MCF 10A (cell line): ENCODE data around the gene CAMTA1. TPM values are rescaled to one million over a fixed set of nuclear protein-coding genes. Genes with fewer than 3 reads are reported as not detected.

Experiments
- BruUV-seq: library from RNA; stranded (reverse); fragments of 400-500 nt; replicated peaks from 2 replicates; lab custom pipeline; 2021; lab: Mats Ljungman, UMichigan
- CTCF ChIA-PET: fragments of 300-600 bp; sonication (Branson Sonifier 250); formaldehyde crosslinking; extraction: SDS; loops from one replicate; lab custom pipeline; 2021; ENCODE audit warnings: antibody characterized with exemption, inconsistent platforms; lab: Yijun Ruan, JAX
- POLR2A ChIA-PET: fragments of 300-600, 350-650 bp; sonication (Branson Sonifier 250); formaldehyde crosslinking; extraction: SDS; loops from one replicate; lab custom pipeline; 2020; ENCODE audit warnings: antibody characterized with exemption, inconsistent platforms; lab: Yijun Ruan, JAX
- DNase-seq: peaks from one replicate; pipeline ENCODE4 v3.0.0-alpha.2; 2018; ENCODE audit not compliant: unreplicated experiment
- H3K27ac Mint-ChIP-seq: one replicate; pipeline ENCODE4 v1.8.0; 2022; ENCODE audit warnings: mild to moderate bottlenecking, low read depth, mixed read lengths; ENCODE audit not compliant: unreplicated experiment
- H3K27me3 Mint-ChIP-seq: one replicate; pipeline ENCODE4 v1.8.0; 2022; ENCODE audit warnings: mixed read lengths; ENCODE audit not compliant: insufficient read depth, unreplicated experiment
- H3K36me3 Mint-ChIP-seq: one replicate; pipeline ENCODE4 v1.8.0; 2022; ENCODE audit warnings: mild to moderate bottlenecking, moderate library complexity, mixed read lengths; ENCODE audit not compliant: insufficient read depth, unreplicated experiment
- H3K4me1 Mint-ChIP-seq: one replicate; pipeline ENCODE4 v1.8.0; 2022; ENCODE audit warnings: mixed read lengths; ENCODE audit not compliant: insufficient read depth, unreplicated experiment
- H3K4me3 Mint-ChIP-seq: one replicate; pipeline ENCODE4 v1.8.0; 2022; ENCODE audit warnings: mild to moderate bottlenecking, moderate library complexity, mixed read lengths; ENCODE audit not compliant: unreplicated experiment
- H3K9me3 Mint-ChIP-seq: one replicate; pipeline ENCODE4 v1.8.0; 2022; ENCODE audit warnings: mixed read lengths; ENCODE audit not compliant: unreplicated experiment
- intact Hi-C: fragments of 100-400 bp; cut with micrococcal nuclease; formaldehyde crosslinking; loops from 2 replicates; pipeline ENCODE4 v1.14.1; 2022
- total RNA-seq: library from RNA; stranded (reverse); gene quantifications from 2 replicates; pipeline ENCODE4 v1.2.3, GENCODE V29; 2022
- TF ChIP-seq, protein P1 (sequence below): fragments of 200-600 bp; IDR thresholded peaks from one replicate; pipeline ENCODE4 v1.8.0; 2022; ENCODE audit warnings: antibody characterized with exemption, mild to moderate bottlenecking; ENCODE audit not compliant: unreplicated experiment

The CAMTA1 gene
- total RNA-seq, 1 experiment from 2014 or later, result 74.1 TPM

GRCh38 chr1:7651203-7651602 is 865.9 kb downstream of the CAMTA1 start:
- BruUV-seq, result no TSS peak
- POLR2A ChIA-PET, result no interaction called here
- Mint-ChIP-seq H3K27ac (no peak overlapping the region), H3K4me1 (no peaks in the 10 kb centered on the region), H3K27me3 (peaks cover 9% of the 10 kb centered on the region), H3K36me3 (no peaks in the 10 kb centered on the region), H3K9me3 (no peaks in the 10 kb centered on the region), H3K4me3 (no peak overlapping the region)
- no peak for DNase-seq
- CTCF ChIA-PET, result no interaction called here
- TF ChIP-seq, protein P1, sequence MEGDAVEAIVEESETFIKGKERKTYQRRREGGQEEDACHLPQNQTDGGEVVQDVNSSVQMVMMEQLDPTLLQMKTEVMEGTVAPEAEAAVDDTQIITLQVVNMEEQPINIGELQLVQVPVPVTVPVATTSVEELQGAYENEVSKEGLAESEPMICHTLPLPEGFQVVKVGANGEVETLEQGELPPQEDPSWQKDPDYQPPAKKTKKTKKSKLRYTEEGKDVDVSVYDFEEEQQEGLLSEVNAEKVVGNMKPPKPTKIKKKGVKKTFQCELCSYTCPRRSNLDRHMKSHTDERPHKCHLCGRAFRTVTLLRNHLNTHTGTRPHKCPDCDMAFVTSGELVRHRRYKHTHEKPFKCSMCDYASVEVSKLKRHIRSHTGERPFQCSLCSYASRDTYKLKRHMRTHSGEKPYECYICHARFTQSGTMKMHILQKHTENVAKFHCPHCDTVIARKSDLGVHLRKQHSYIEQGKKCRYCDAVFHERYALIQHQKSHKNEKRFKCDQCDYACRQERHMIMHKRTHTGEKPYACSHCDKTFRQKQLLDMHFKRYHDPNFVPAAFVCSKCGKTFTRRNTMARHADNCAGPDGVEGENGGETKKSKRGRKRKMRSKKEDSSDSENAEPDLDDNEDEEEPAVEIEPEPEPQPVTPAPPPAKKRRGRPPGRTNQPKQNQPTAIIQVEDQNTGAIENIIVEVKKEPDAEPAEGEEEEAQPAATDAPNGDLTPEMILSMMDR, result no peak
- intact Hi-C loops, result no loop called here

DNA sequence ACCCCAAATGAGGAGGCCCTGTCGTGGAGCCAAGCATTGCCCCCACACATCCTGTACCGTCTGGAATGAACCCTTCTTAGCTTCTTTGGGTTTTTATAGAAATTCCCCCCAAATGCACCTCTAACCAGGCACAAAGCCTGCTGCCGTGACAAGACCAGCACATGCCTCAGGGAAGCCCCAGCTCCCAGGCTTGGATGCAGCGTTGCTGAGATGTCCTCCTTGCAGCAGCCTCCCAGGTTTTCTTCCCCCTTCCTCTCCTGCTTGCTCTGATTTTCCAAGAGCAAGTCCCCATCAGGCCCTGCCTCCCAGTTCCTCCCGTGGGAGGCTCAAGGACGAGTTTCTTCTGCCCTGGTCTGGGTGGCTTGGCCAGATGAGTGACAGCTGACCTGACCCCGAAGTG is 866.8 kb downstream of the CAMTA1 start:
- POLR2A ChIA-PET, result no interaction called here
- TF ChIP-seq, protein P1, result no peak
- Mint-ChIP-seq H3K36me3 (no peaks in the 10 kb centered on the region), H3K27ac (no peak overlapping the region), H3K27me3 (peaks cover 9% of the 10 kb centered on the region), H3K4me3 (no peak overlapping the region), H3K4me1 (no peaks in the 10 kb centered on the region), H3K9me3 (no peaks in the 10 kb centered on the region)
- no peak for DNase-seq
- CTCF ChIA-PET, result interaction anchor here (0.6 to 1.6 kb wide), 5 partner anchors 15 to 661 kb away, joined by 3 to 7 read pairs (median 3); no protein-coding TSS in a partner anchor
- no TSS peak for BruUV-seq
- intact Hi-C loops, result no loop called here

DNA sequence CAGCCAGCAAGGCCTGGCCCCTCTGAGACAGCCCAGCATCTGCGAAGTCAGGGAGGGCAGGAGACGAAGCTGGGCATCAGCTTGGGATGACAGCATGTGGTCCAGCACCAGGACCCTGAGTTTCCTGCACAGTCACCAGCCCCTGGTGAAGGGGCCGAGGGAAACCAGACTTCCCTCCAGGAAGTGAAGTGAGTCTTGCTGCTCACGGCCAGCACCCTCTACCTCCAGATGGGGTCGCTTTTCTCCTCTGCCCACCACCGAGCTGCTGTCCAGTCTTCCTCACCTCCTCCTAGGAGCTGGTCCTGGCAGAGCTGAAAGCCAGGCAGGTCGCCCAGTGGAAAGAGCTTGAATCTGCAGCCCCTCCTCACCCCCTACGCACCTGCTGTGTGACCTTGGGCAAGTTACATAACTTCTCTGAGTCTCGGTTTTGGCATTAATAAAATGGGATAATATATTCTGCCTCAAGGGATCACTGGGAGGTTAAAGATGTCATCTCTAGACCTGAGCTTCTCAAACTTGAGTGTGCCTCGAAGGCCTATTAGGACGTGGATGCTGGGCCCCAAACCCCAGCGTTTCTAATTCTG is 867.4 kb downstream of the CAMTA1 start:
- POLR2A ChIA-PET, result no interaction called here
- H3K36me3 Mint-ChIP-seq, result no peaks in the 10 kb centered on the region
- no peak overlapping the region for H3K27ac Mint-ChIP-seq

GRCh38 chr1:7654725-7655124 is 869.5 kb downstream of the CAMTA1 start:
- DNase-seq, result no peak
- Mint-ChIP-seq H3K27me3 (peaks cover 9% of the 10 kb centered on the region), H3K27ac (no peak overlapping the region), H3K36me3 (no peaks in the 10 kb centered on the region), H3K9me3 (no peaks in the 10 kb centered on the region), H3K4me3 (no peak overlapping the region), H3K4me1 (no peaks in the 10 kb centered on the region)
- no TSS peak for BruUV-seq
- ChIA-PET CTCF (interaction anchor here (0.8 kb wide), 1 partner anchor 619 kb away, joined by 3 read pairs; no protein-coding TSS in a partner anchor), POLR2A (no interaction called here)
- intact Hi-C loops, result no loop called here
- TF ChIP-seq, protein P1, result no peak

More for the DNA sequence above, 867.4 kb downstream of the CAMTA1 start:
- Mint-ChIP-seq H3K9me3 (no peaks in the 10 kb centered on the region), H3K4me1 (no peaks in the 10 kb centered on the region), H3K4me3 (no peak overlapping the region), H3K27me3 (peaks cover 9% of the 10 kb centered on the region)
- intact Hi-C loops, result no loop called here
- no TSS peak for BruUV-seq
- DNase-seq, result no peak
- CTCF ChIA-PET, result interaction anchor here (0.6 to 1.6 kb wide), 4 partner anchors 9 to 661 kb away, joined by 3 to 7 read pairs (median 4); no protein-coding TSS in a partner anchor
- TF ChIP-seq, protein P1, result no peak
